Stimulated activated CD4-positive, alpha-beta T cell treated with anti-CD3 and anti-CD28 coated beads, Interleukin-15, amount 100 ng/mL, for 1 hour (primary cell): Measurements from ENCODE around the gene POTEG.
"Not testable (repeated sequence)": the region's sequence is repeated elsewhere in the genome, so short reads cannot be mapped to it uniquely, and the experiment has no call there.

ENCODE experiments used
- DNase-seq, 2 donors: peaks; one replicate each; pipeline ENCODE4 v3.0.0-alpha.2; 2020; ENCODE audit warnings: low read depth in 1 of 2, low spot score in 1 of 2

Gene POTEG

DNA sequence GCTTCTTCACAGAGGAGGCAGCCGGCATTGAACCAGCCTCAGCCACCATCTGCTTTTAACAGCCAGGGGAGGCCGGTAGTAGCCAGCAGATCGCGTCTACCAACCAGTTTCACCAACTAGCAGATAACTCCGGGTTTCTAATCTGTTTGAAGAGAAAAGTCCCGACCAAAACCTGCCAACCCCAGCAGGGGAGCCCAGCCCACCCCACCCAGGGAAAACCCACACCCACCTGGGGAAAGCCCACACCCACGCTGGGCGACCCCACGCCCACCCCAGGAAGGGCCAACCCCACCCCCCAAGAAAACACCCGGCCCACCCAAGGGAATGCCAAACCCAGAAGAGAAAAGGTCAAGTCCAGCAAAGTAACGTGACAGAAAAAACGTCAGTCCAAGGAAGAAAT is at the start of gene POTEG:
POTEG (minus strand) TSS at position 101 of the 400 bp plus-strand sequence; CDS start at position 49, 52 bp downstream.
- DNase-seq, result not testable (repeated sequence)

DNA sequence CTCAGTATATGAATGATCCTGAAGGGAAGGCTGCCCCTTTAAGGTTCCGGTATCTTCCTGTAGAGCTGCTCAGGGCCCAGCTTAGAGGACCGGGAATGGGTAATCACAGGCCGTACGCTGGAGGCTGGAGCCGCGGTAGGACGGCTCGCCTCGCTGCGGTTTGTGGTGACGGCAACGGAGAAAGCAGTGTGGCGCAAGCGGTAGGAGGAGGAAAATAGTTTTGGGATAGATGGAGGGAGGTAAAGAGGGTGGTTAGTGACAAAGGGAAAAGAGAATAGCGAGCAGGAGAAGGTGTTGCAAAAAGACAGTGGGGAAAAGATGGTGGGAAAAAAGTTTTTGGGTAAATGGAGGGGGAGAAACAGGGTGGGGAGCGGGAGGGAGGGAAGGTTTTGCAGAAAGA is 48.0 kb upstream of the POTEG start:
- DNase-seq, result not testable (repeated sequence)

DNA sequence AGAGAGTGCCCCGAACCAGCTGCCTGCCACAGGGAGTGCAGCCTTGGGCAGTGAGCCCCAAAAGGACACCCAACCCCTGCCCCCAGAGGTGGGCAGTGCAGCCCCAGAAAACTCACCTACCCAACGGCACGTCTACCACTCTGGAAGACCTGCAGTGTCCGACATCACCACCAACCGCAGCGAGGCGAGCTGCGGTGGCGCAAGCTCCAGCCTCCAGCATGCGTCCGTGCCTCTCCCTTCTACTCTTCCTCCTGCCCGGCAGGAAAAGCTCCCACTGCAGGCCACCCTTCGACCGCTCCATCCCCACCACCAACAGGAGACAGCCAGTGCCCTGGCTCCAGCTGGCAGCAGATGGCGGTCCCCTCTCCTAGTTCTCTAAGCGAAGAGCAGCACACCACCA is 47.3 kb upstream of the POTEG start:
- DNase-seq, result not testable (repeated sequence)

DNA sequence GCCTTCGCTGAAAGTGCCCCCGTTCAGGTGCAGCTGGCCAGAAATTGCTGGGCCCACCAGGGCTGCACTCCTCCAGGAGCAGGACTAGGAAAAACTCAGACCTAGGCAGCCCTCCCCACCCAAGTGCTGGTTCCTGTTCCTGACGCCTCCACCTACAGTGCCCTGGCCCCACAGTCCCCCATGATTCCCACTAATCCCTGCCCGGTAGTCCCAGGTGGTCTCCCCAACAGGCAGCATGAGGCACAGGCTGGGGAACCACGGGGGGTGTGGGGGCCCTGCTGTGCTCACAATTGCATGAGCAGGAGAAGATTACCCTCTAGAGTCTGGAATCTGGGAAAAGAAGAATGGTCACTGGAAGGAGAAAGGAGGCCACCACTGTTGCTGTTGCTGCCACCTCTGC is 46.4 kb upstream of the POTEG start:
- not testable (repeated sequence) for DNase-seq

DNA sequence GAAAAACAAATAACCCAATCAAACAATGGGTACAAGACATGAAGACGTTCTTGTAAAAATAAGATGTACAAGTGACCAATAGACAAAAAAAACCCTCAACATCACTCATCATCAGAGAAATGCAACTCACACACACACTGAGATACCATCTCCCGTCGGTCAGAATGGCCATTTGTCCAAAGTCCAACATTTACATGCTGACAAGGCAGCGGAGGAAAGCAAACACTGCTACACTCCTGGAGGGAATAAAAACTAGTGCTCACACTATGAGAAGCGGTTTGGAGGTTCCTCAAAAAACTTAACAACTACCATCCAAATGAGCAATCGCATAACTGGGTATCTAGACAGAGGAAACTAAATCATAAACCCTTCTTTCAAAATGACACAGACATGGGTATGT is 11.6 kb upstream of the POTEG start:
- not testable (repeated sequence) for DNase-seq

DNA sequence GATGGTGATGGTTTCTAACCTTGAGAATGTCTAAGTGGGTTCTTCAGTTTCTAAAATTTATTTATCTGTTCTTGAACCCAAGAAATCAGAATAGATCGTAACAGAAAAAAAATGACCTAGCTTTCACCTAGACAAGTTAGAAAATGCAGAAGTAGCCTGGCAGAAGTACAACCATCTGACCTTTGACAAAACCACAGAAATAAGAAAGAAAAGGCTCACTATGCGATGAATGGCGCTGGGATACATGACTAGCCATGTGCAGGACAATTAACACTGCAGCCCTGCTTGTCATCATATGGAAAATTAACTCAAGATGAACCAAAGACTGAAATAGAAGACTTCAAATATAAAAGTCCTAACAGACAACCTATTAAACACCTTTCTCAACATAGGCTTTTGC is 5.7 kb upstream of the POTEG start:
- not testable (repeated sequence) for DNase-seq

DNA sequence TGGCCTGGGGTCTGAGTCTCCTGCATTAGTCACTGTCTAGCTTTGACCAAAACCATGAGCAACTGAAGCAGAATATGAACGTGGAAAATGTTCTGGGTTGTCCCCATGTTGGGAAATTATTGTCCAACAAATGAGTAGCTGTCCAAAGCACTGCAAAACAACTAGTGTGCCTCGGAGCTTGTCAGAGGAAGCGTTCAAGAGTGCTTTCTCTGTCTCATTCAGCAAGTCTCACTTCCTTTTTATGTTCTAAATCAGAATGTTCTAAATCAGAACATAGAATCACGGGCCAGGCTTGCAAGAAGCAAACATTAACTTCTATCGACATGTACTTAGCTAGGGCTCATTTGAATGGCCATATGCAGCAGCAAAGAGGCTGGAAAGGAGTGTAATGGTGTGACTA is 5.1 kb upstream of the POTEG start:
- not testable (repeated sequence) for DNase-seq

DNA sequence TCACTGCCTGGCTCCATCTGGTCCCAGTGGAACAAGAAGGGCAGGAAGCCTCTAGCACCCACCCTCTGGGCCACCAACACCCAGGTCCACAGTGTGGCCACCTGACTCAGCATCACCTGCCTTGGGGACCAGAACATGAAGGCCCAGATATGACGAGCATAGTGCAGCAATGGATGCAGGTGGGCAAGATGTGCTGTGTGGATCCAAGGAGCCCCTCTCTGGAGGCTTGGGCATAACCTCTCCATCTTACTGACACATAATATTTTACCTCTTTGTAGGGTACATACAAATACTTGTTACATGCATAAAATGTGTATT is 2.9 kb upstream of the POTEG start:
- not testable (repeated sequence) for DNase-seq

DNA sequence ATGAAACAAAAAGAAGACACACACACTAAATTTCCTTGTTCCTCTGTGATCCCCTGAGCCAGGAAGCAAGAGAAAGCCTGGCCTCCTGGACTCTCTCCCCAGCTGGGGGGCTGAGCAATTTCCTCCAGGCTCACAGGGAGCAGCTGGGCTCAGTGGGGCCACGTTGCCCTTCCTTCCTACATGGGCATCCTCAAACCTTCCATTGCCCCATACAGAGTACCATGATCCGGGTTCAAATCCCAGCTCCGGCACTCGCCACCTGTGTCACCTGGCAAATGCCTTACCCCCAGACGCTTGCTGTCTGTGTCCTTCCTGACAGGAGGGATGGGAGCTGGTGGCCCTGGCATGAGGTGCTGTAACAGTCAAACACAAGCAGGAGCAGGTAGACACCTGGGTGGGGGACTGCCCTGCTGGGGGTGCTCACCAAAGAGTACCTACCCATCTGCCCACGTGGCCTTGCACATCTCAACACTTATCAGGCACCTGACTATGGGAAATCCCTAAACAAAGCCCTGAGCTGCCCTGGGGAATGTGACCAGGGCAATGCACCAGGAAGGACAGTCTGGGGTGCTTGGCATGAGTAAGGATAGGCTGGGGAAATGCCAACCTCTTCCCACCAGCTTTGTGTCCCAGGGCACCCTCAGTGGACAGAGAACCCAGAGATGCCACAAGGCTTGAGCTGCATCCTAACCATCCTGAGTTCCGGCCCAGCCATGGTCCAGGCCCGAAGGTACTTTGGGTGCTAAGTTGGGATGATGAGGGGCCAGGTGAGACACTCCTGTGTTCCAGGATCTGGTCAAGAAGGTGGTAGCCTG is 2.4 kb upstream of the POTEG start:
- not testable (repeated sequence) for DNase-seq

DNA sequence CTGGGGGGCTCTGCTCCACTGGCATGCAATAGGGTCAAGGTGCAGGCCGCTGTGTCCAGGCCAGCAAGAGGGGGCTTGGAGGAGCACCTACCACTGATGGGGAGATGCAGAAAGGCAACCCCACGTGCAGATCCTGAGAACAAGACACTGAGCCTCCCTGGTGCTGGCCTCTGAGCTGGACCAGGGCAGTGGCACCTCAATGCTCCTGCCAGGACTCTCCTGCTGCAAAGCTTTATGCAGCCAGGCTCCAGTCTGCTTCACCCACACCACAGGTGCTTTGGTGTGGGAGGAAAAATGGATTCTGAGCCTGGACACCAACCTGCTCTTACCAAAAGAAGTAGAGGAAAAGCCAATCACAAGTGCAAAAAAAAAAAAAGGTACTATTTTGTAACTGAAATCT is 1.7 kb upstream of the POTEG start:
- not testable (repeated sequence) for DNase-seq

DNA sequence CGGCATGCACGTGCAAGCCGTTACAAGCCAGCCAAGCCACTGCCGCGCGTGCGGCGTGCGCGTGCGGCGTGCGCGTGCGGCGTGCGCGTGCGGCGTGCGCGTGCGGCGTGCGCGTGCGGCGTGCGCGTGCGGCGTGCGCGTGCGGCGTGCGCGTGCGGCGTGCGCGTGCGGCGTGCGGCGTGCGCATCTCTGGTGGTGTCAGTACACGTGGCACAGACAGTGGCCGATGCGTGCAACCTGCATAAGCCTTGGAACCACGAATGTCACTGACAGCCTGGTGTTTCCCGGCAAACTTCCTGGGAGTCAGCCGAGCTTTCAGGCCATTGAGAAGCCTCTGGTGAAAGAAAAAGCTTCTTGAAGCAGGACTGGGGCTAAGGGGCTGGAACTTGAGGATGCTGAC is 750 bp upstream of the POTEG start:
- not testable (repeated sequence) for DNase-seq

DNA sequence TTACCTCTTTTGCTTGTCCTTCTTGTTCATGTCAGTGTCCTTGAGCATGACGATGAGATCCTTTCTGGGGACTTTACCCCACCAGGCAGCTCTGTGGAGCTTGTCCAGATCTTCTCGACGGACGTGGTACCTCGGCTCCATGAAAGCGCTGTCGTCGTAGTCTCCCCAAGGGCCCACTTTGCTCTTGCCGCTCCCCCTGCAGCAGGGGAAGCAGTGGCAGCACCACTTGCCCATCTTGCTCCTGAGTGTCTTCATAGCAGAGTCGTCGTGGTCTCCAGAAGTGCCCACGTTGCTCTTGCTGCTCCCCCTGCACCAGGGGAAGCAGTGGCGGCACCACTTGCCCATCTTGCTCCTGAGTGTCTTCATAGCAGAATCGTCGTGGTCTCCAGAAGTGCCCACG is 376 bp downstream of the POTEG start:
- not testable (repeated sequence) for DNase-seq

DNA sequence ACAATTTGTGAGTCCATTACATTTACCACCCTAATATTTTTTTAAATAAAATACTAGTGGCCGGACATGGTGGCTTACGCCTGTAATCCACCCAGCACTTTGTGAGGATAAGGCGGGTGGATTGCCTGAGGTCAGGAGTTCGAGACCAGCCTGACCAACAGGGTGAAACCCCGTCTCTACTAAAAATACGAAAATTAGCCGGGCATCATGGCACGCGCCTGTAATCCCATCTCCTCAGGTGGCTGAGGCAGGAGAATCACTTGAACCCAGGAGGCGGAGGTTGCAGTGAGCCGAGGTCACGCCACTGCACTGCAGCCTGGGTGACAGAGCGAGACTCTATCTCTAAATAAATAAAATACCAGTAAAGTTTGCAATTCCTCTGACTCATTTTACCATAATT is 25.6 kb downstream of the POTEG start:
- DNase-seq, result not testable (repeated sequence)

DNA sequence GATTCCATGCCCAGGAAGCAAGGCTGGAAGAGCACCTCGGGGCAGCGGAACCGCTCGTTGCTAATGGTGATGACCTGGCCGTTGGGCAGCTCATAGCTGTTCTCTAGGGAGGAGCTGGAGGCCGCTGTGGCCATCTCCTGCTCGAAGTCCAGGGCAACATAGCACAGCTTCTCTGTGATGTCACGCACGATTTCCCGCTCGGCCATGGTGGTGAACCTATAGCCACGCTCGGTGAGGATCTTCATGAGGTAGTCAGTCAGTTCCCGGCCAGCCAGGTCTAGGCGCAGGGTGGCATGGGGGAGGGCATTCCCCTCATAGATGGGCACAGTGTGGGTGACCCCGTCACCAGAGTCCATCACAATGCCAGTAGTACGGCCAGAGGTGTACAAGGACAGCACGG is 32.0 kb downstream of the POTEG start:
- DNase-seq, result not testable (repeated sequence)

DNA sequence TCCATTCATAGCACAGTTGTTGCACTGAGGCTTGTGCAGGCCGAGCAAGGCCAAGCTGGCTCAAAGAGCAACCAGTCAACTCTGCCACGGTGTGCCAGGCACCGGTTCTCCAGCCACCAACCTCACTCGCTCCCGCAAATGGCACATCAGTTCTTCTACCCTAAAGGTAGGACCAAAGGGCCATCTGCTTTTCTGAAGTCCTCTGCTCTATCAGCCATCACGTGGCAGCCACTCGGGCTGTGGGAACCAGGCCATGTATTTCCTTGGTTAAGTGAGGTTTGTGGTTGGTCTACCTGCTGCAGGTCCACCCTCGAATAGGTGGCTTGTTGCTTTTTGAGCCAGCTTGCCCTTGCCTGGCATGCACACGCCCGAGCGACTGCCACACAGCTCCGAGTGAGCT is 39.4 kb downstream of the POTEG start:
- DNase-seq, result not testable (repeated sequence)

DNA sequence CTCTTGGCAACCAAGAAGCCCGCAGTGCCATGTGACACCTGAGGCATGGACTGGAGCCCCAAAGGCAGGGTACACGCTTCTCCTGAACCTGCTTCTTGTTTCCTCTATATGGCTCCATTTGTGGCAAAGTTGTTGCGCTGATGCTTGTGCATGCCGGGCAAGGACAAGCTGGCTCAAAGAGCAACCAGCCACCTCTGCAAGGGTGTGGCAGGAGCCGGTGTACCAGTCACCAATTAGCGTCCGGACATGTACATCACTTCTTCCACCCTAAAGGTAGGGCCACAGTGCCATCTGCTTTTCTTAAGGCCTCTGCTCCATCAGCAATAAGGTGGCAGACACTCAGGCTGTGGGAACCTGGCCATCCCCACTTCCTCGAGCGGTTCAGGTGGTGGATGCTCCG is 43.9 kb downstream of the POTEG start:
- not testable (repeated sequence) for DNase-seq

DNA sequence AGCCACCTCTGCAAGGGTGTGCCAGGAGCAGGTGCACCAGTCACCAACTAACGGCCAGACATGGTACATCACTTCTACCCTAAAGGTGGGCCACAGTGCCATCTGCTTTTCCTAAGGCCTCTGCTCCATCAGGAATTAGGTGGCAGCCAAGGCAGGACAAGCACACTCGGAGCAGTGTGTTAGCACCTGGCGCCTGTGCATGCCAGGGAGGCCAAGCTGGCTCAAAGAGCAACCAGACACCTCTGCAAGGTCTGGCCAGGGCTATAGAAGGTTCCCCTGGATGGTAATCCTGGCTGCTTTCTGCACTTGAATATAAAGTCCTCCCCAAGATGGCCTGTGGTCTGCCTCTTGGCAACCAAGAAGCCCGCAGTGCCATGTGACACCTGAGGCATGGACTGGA is 45.4 kb downstream of the POTEG start:
- DNase-seq, result not testable (repeated sequence)

DNA sequence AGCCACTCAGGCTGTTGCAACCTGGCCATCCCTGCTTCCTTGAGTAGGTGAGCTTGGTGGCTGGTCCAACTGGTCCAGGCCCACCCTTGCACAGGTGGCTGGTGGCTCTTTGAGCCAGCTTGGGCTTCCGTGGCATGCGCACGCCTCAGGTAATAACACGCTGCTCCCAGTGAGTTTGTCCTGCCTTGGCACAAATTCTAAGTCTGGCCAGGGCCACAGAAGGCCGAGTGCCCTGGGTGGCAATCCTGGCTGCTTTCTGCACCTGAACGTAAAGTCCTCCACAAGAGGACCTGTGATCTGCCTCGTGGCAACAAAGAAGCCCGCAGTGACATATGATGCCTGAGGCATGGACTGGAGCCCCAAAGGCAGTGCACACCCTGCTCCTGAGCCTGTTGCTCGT is 47.1 kb downstream of the POTEG start:
- DNase-seq, result not testable (repeated sequence)

DNA sequence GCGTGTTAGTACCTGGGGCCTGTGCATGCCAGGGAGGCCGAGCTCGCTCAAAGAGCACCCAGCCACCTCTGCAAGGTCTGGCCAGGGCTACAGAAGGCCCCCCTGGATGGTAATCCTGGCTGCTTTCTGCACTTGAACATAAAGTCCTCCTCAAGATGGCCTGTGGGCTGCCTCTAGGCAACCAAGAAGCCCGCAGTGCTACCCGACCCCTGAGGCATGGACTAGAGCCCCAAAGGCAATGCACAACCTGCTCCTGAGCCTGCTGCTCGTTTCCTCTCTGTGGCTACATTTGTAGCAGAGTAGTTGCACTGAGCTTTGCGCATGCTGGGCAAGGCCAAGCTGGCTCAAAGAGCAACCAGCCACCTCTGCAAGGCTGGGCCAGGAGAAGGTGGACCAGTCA is 47.8 kb downstream of the POTEG start:
- not testable (repeated sequence) for DNase-seq

DNA sequence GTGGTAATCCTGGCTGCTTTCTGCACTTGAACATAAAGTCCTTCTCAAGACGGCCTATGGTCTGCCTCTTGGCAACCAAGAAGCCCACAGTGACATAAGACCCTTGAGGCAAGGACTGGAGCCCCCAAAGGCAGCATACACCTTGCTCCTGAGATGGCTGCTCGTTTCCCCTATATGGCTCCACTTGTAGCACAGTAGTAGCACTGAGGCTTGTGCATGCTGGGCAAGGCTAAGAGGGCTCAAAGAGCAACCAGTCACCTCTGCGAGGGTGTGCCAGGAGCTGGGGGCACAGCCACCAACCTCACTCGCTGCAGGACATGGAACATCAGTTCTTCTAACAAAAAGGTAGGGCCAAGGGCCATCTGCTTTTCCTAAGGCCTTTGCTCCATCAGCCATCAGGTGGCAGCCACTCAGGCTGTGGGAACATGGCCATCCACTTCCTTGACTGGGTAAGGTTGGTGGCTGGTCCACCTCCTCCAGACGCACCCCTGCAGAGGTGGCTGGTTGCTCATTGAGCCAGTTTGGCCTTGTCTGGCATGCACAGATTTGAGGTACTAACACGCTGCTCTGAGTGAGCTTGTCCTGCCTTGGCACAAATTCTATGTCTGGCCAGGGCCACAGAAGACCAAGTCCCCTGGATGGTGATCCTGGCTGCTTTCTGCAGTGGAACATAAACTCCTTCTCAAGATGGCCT is 49.9 kb downstream of the POTEG start:
- not testable (repeated sequence) for DNase-seq

DNA sequence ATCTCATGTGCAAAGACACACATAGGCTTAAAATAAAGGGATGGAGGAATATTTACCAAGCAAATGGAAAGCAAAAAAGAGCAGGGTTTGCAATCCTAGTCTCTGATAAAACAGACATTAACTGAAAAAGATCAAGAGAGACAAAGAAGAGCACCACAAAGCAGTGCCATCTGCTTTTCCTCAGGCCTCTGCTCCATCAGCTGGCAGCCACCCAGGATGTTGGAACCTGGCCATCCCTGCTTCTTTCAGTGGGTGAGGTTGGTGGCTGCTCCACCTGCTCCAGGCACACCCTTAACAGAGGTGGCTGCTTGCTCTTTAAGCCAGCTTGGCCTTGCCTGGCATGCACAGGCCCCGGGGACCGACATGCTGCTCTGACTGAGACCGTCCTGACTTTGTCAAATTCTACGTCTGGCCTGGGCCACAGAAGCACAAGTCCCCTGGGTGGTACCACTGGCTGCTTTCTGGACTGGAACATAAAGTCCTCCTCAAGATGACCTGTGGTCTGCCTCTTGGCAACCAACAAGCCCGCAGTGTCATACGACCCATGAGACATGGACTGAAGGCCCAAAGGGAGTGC is 51.0 kb downstream of the POTEG start:
- DNase-seq, result not testable (repeated sequence)

DNA sequence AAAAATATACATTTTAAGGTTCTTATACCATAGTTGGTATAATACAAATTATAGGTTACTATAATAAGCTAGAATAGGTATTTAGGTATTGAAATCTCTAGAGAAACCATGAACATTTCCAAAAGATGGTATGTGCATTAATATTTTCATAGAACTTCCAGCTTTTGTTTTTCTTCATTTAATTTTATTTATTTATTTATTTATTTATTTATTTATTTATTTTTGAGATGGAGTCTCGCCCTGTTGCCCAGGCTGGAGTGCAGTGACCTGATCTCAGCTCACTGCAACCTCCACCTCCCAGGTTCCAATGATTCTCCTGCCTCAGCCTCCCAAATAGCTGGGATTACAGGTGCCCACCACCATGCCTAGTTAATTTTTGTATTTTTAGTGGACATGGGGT is 54.0 kb downstream of the POTEG start:
- not testable (repeated sequence) for DNase-seq
